ENCODE data around the gene CCDC148.

Gene CCDC148

DNA sequence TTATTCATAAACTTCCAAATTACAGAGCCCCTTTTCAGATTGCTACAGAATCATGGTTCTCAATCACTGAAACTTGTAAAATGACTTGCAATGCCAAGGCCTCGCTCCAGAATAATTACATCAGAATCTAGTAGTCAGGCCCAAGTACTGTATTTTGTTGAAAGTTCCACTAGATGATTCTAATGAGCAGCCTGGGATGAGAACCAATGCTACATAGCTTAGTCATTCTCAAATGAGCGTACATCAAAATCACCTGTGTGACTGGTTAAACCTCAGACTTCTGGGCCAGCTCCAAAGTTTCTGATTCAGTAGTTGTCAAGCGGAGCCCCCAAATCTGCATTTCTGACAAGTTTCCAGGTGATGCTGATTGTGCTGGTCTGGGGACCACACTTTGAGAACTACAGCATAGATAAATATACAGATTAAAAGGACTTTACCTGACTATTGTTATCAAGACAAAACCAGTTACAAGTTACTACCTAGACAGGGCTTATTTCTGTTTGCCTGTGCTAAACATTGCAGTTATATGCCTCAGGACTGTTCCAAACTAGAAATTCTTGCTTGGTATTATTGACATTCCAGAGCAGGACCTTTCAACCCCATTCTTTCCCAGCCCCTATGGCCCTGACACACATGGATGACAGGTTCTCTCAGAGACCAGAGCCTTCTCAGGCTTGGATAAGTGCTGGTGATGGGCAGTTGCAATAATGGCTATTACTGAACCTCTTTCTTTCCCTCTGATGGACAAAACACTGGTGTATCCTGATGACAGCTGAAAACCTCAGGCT is 271.8 kb downstream of the CCDC148 start:
- peak; percentile 51 for DNase-seq (ENCODE audit: low read depth)
- TF ChIP-seq, protein P1, sequence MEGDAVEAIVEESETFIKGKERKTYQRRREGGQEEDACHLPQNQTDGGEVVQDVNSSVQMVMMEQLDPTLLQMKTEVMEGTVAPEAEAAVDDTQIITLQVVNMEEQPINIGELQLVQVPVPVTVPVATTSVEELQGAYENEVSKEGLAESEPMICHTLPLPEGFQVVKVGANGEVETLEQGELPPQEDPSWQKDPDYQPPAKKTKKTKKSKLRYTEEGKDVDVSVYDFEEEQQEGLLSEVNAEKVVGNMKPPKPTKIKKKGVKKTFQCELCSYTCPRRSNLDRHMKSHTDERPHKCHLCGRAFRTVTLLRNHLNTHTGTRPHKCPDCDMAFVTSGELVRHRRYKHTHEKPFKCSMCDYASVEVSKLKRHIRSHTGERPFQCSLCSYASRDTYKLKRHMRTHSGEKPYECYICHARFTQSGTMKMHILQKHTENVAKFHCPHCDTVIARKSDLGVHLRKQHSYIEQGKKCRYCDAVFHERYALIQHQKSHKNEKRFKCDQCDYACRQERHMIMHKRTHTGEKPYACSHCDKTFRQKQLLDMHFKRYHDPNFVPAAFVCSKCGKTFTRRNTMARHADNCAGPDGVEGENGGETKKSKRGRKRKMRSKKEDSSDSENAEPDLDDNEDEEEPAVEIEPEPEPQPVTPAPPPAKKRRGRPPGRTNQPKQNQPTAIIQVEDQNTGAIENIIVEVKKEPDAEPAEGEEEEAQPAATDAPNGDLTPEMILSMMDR (IDR thresholded peaks at IDR 0.05; ENCODE audit: insufficient read depth, low read depth, low read length, missing control alignments): no peak
- H3K4me3 ChIP-seq (ENCODE audit: low read length): no peak overlapping the region

GRCh38 chr2:158184001-158184400 is 272.6 kb downstream of the CCDC148 start:
- DNase-seq (ENCODE audit: low read depth): no peak
- TF ChIP-seq, protein P1 (IDR thresholded peaks at IDR 0.05; ENCODE audit: insufficient read depth, low read depth, low read length, missing control alignments): no peak
- H3K4me3 ChIP-seq (ENCODE audit: low read length): no peak overlapping the region

DNA sequence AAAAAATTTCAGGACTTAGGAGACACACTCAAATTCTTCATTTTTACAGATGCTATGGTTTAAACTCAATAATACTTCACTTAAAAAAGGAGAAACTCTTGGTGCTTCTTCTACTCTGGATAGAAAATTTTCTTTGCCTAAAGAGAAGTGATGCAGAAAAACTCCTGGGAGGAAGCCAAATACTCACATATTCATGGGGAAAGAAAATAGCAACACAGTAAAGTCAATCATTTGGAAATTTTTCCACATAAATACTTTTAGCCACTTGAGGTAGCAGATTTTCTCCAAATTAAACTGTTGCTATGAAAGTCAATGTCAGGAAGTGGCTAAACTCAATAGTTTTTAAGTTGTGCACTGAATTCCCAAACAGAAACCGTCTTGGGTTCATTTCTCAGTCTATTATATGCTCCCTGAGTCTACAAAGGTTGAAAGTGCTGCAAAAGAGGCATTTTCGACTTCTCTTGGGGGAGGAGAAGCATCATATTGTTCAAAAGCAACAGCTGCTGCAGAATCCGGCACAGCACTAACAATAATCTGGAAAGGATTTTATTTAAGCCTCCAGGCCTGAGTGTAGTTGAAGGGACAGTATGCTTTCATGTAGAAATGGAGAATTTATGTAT is 273.8 kb downstream of the CCDC148 start:
- H3K4me3 ChIP-seq (ENCODE audit: low read length): no peak overlapping the region
- DNase-seq (ENCODE audit: low read depth): no peak
- TF ChIP-seq, protein P1 (IDR thresholded peaks at IDR 0.05; ENCODE audit: insufficient read depth, low read depth, low read length, missing control alignments): no peak

- peak; percentile 62 for DNase-seq (ENCODE audit: low read depth)
- TF ChIP-seq, protein P1 (IDR thresholded peaks at IDR 0.05; ENCODE audit: insufficient read depth, low read depth, low read length, missing control alignments): no peak
Observed at GRCh38 chr2:158181171-158181570, 275.4 kb downstream of the CCDC148 start.

DNA sequence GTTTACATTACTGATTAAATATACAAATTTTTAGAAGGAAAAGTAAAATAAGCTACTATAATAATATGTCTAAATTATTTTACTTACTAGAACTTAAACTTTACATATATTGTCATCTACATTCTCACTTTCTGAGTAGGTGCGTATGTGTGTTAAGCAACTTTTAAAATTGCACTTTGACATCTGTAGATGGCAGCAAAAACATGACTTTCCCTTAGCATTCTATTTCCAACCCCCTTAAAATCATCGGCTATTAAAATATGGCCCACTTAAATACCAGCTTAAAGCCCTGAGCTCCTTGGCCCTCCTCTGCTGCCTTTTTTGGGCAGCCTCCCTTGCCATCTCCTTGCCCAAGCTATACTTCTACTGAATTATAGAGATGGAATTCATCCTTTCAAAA is 276.9 kb downstream of the CCDC148 start:
- peak; percentile 43 for DNase-seq (ENCODE audit: low read depth)
- TF ChIP-seq, protein P1 (IDR thresholded peaks at IDR 0.05; ENCODE audit: insufficient read depth, low read depth, low read length, missing control alignments): peak; percentile 36
- no peak overlapping the region for H3K4me3 ChIP-seq (ENCODE audit: low read length)

More at GRCh38 chr2:158181171-158181570, 275.4 kb downstream of the CCDC148 start:
- no peak overlapping the region for H3K4me3 ChIP-seq (ENCODE audit: low read length)

DNA sequence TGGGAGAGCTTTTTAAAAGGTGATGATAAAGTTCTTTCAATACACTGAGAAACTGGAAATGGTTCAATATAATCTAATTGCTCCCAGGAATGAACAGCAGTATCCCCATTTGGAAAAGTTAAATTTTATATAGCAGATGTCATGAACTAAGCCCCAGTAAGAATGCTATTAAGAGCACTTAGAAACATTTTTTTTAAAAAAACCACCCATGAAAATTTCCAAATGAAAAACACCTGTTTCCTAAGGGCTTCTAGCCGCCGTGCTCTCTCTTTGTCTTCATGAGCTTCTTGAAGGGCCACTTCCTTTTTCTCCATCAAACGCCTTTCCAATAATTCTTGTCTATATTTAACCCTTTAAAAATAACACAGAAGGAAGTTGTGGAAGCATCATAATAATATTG is 277.9 kb downstream of the CCDC148 start:
- TF ChIP-seq, protein P1 (IDR thresholded peaks at IDR 0.05; ENCODE audit: insufficient read depth, low read depth, low read length, missing control alignments): no peak
- no peak for DNase-seq (ENCODE audit: low read depth)
- H3K4me3 ChIP-seq (ENCODE audit: low read length): no peak overlapping the region

All from epithelial cell of esophagus (primary cell).